IPS DF 6.9 (cell line): ENCODE data around the gene REV3L.
"Not testable (repeated sequence)": the region's sequence is repeated elsewhere in the genome, so short reads cannot be mapped to it uniquely, and the experiment has no call there.

Source experiments
- DNase-seq: peaks from one replicate; pipeline ENCODE4 v3.0.0-alpha.2; 2013; ENCODE audit warnings: low read depth, low spot score
- H3K27ac ChIP-seq: one replicate; pipeline ENCODE4 v1.5.1; 2013; ENCODE audit warnings: low read length, control low read depth
- H3K27me3 ChIP-seq: 2 replicates; pipeline ENCODE4 v1.6.1; 2013; ENCODE audit warnings: mild to moderate bottlenecking, low read length; ENCODE audit not compliant: control insufficient read depth, insufficient read depth
- H3K36me3 ChIP-seq: 2 replicates; pipeline ENCODE4 v1.6.1; 2013; ENCODE audit warnings: low read length; ENCODE audit not compliant: control insufficient read depth, insufficient read depth
- H3K4me1 ChIP-seq: 2 replicates; pipeline ENCODE4 v1.6.1; 2013; ENCODE audit warnings: low read length; ENCODE audit not compliant: control insufficient read depth, insufficient read depth
- H3K4me3 ChIP-seq: 2 replicates; pipeline ENCODE4 v1.5.1; 2013; ENCODE audit warnings: mild to moderate bottlenecking, low read length
- H3K9me3 ChIP-seq: 2 replicates; pipeline ENCODE4 v1.6.1; 2013; ENCODE audit warnings: low read length, inconsistent platforms; ENCODE audit not compliant: control insufficient read depth, insufficient read depth
- WGBS: extraction: QIAGEN DNeasy Blood & Tissue Kit; methylation state at CpG from one replicate; pipeline ENCODE4 v1.1.7; 2013; ENCODE audit warnings: mixed read lengths, missing lambda C conversion rate; ENCODE audit not compliant: insufficient read length, insufficient coverage; 5-methylcytosine and 5-hydroxymethylcytosine counted together

REV3L gene

DNA sequence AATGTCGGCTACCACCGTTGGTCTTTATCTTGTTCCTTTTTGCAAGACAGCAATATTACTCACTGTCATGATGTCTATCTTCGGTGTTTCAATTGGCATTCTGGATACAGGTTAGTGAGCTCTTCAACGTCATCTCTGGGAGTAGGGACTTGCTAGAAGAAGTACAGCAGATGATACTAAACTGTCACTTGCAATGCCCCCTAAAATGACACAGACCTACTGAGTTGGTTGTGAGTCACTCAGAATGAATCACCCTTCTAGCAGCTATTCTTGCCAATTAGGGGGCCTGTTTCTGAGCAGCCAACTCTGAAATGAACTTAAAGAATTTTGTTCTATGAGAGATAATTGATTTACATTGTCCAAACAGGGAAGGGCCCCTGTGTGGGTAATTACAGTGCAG, 219.2 kb downstream of the REV3L start:
- Histone ChIP-seq H3K36me3 (no peaks in the 10 kb centered on the region; the same call in 1 of the 2 replicates), H3K27ac (no peak overlapping the region), H3K4me3 (no peak overlapping the region), H3K4me1 (peaks cover 1% of the 10 kb centered on the region; the same call in 1 of the 2 replicates), H3K9me3 (no peaks in the 10 kb centered on the region), H3K27me3 (no peaks in the 10 kb centered on the region)
- no CpG with 5 or more reads among the region's 4 CpGs for WGBS
- DNase-seq: no peak

DNA sequence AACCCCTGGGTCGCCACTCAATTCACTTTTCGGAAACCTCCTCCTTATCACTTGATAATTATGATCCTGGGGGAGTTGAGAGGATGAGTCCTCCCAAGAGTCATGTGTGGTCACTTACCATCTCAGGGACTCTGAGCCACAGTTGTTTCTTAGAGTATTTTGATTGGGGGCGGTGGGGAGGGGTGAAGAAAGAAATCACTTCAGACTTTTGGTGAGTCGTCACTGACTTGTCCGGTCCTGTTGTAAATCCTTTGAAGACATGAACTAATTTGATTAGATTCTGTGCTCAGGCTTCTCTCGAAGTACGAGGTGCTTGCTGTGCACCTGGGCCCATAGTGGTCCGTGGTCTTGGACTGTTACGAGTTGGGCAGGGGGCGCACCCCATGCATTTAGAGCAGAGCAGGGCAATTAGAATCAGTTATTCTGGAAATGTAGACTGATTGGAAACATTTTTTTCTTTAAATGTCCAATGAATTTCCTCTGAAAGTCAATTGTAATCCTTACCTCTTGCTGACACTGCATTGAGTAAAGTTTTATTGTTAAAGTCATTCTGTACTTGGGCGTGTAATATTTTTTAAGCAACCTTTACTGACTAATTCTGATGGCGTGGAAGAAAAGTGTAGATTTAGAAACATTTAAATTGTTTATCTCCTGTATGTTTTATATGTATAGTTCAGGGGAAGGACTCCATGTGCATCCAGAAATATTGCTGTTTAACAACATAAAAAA, 222.3 kb downstream of the REV3L start:
- DNase-seq: no peak
- Histone ChIP-seq H3K4me1 (peaks cover 1% of the 10 kb centered on the region; the same call in 1 of the 2 replicates), H3K27me3 (no peaks in the 10 kb centered on the region), H3K9me3 (no peaks in the 10 kb centered on the region), H3K27ac (no peak overlapping the region), H3K4me3 (no peak overlapping the region), H3K36me3 (no peaks in the 10 kb centered on the region)
- WGBS: no CpG with 5 or more reads among the region's 12 CpGs

DNA sequence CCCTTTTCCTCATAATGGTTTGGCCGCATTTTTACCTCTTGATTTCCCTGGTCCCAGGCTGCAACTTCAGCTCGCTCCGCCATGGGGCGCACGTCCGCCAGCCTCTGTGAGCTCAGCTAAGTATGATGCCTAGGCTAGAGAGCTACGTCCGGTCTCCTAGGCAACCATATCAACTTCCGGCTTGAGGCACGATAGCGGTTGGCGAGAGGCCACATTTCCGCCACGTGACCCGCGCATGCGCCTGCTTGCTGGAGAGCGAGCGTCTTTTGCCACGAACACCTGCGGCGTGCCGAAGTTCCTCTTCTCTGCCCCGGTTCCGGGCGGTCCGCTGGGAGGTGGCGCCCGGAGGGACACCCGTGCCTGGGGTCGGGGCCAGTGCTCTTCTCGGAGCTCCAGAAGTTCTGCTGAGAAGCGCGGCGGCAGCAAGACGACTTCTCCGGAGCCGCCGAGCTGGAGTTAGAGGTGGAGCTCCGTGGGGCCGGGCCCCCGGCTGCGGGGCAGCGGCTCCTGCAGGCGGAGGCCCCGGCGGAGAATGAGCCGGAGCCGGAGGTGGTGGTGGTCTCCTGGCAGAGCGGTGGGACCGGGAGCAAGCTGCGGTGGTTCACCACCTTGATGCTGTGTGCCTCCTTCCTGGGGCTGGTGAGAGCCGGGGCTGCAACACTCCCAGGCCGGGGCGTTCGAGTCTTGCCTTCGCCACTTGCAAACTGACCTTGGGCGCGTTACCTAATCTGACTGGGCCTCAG, 223.8 kb downstream of the REV3L start:
- Histone ChIP-seq H3K4me1 (peaks cover 1% of the 10 kb centered on the region; the same call in 1 of the 2 replicates), H3K27me3 (no peaks in the 10 kb centered on the region), H3K36me3 (no peaks in the 10 kb centered on the region), H3K27ac (no peak overlapping the region), H3K9me3 (no peaks in the 10 kb centered on the region), H3K4me3 (peak overlapping the region; percentile 63; the same call in 1 of the 2 replicates)
- no CpG with 5 or more reads among the region's 59 CpGs for WGBS
- peak; percentile 98 for DNase-seq

DNA sequence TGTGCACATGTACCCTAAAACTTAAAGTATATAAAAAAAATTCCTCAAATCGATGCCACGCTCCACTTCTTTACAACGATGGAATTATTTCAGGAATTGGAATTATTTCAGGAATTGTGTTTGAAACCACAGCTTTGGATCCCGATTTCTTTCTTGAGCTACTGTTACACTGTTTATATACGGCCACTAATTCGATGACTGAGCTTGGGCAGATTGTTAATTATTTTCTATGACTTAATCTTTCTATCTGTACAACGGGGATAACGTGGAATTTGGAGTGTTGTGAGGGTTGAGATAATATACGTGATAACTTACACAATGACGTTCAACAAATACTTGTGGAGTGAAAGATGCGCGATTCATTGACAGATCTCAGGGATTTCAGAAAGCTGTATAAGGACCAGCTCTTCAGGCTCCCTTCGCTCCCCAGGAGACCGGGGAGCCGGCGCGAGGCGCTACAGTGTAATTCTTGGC, 224.4 kb downstream of the REV3L start:
- WGBS: 100% methylated on average over 3 of the region's 18 CpGs

DNA sequence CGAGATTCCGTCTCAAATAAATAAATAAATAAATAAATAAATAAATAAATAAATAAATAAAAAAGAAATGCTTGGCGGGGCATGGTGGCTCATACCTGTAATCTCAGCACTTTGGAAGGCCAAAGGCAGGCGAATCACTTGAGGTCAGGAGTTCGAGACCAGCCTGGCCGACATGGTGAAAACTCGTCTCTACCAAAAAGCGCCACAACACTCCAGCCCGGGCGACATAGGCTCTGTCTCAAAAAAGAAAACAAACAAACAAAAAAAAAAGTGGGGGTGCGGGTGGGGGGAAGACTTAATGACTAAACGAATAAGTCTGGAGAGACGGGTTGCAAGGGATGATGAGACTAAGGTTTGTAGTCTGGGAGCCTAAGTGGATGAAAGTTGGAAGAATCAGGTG, 225.0 kb downstream of the REV3L start:
- H3K27me3 ChIP-seq: no peaks in the 10 kb centered on the region
- DNase-seq: no peak
- no peaks in the 10 kb centered on the region for H3K9me3 ChIP-seq
- peaks cover 1% of the 10 kb centered on the region; the same call in 1 of the 2 replicates for H3K4me1 ChIP-seq
- H3K27ac ChIP-seq: no peak overlapping the region
- no CpG with 5 or more reads among the region's 13 CpGs for WGBS
- H3K4me3 ChIP-seq: no peak overlapping the region
- no peaks in the 10 kb centered on the region for H3K36me3 ChIP-seq

More for the DNA sequence above, 224.4 kb downstream of the REV3L start:
- Histone ChIP-seq H3K4me1 (peaks cover 1% of the 10 kb centered on the region; the same call in 1 of the 2 replicates), H3K36me3 (no peaks in the 10 kb centered on the region), H3K4me3 (no peak overlapping the region), H3K9me3 (no peaks in the 10 kb centered on the region), H3K27ac (no peak overlapping the region), H3K27me3 (no peaks in the 10 kb centered on the region)
- DNase-seq: no peak

DNA sequence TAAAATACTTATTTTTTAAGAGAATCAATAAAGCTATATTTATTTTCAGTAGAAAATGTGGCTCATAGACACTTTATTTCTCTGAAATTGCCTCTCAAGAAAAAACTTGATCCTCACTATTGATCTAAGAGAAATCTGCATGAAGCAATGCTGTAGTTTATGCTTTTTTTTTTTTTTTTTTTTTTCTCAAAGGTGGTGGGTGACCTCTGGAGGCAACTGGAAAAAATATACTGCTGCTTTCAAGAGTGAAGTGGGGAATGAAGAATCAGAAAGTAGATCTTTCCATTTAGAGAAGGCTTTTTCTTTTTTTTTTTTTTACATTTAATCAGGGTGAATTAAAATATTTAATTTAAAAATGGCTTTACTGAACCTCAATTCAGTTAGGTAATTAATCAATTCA, 226.4 kb downstream of the REV3L start:
- no peaks in the 10 kb centered on the region for H3K36me3 ChIP-seq
- H3K9me3 ChIP-seq: no peaks in the 10 kb centered on the region
- peaks cover 5% of the 10 kb centered on the region for H3K4me1 ChIP-seq
- DNase-seq: no peak
- no peak overlapping the region for H3K27ac ChIP-seq
- H3K27me3 ChIP-seq: no peaks in the 10 kb centered on the region
- no peak overlapping the region for H3K4me3 ChIP-seq

DNA sequence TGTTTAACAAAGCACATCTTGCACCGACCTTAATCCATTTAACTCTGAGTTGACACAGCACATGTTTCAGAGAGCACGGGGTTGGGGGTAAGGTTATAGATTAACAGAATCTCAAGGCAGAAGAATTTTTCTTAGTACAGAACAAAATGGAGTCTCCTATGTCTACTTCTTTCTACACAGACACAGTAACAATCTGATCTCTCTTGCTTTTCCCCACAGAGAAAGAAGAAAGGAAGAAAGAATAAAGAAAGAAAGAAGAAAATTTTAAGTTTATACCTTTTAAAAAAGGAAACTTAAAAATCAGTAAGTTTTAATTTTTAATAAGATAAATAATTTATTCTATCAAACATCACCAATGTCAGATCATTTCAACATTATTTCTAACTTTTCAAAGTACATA, 227.2 kb downstream of the REV3L start:
- H3K27ac ChIP-seq, H3K27me3 ChIP-seq: not testable (repeated sequence)
- WGBS: no CpG with 5 or more reads among the region's 2 CpGs

DNA sequence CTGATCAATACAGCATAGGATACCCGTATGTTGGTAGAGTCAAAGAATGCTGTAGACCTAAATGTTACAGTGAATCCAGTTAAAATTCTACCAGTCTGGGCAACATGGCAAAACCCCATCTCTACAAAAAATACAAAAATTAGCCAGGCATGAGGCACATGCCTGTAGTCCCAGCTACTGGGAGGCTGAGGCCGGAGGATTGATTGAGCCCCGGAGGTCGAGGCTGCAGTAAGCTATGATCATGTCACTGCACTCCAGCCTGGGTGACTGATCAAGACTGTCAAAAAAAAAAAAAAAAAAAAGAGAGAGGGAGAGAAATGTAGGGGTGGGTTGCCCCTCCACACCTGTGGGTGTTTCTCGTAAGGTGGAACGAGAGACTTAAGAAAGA, 228.2 kb downstream of the REV3L start:
- no peak overlapping the region for H3K4me3 ChIP-seq
- H3K27ac ChIP-seq: no peak overlapping the region
- no peak for DNase-seq
- peaks cover 4% of the 10 kb centered on the region for H3K4me1 ChIP-seq
- WGBS: no CpG with 5 or more reads among the region's 6 CpGs
- H3K9me3 ChIP-seq: no peaks in the 10 kb centered on the region
- H3K36me3 ChIP-seq: no peaks in the 10 kb centered on the region
- no peaks in the 10 kb centered on the region for H3K27me3 ChIP-seq

More for the DNA sequence above, 227.2 kb downstream of the REV3L start:
- H3K4me1 ChIP-seq, DNase-seq, H3K4me3 ChIP-seq, H3K36me3 ChIP-seq, H3K9me3 ChIP-seq: not testable (repeated sequence)

DNA sequence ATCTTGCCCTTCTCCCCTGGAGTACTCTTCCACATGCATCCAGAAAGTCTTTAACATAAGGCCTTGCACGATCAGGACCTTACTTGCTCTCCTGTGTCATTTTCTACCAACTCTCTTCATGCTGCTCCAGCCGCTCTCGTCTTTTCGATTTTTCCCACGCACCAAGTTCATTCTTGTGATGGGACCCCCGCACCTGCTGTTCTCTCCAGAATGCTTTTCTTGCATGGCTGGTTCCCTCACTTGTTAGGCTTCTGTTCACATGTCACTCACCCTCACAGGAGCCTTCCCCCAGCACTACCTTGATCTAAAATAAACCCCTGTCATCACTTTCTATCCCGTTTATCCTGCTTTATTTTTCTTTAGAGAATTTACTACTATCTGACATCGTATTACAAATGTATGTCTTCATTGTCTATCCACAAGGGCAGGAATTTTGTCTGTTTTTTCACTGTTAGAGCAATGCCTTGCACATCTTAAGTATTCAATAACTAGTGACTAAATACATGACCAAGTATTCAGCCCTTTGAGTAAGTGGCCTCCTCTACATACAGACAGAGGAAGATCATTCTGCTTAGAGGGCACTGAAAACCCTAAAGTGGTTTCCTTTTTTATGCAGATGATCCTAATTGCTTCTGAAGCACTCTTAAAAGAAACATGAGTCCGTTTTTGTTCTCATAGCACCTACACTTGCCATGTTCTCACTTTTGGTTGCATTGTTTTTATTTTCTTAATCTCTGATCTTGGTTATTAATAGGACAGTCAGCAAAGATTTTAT, 228.8 kb downstream of the REV3L start:
- H3K27ac ChIP-seq: no peak overlapping the region
- peaks cover 4% of the 10 kb centered on the region for H3K4me1 ChIP-seq
- no peak overlapping the region for H3K4me3 ChIP-seq
- no peaks in the 10 kb centered on the region for H3K36me3 ChIP-seq
- peak; percentile 81 for DNase-seq
- WGBS: no CpG with 5 or more reads among the region's 9 CpGs
- H3K9me3 ChIP-seq: no peaks in the 10 kb centered on the region
- no peaks in the 10 kb centered on the region for H3K27me3 ChIP-seq

DNA sequence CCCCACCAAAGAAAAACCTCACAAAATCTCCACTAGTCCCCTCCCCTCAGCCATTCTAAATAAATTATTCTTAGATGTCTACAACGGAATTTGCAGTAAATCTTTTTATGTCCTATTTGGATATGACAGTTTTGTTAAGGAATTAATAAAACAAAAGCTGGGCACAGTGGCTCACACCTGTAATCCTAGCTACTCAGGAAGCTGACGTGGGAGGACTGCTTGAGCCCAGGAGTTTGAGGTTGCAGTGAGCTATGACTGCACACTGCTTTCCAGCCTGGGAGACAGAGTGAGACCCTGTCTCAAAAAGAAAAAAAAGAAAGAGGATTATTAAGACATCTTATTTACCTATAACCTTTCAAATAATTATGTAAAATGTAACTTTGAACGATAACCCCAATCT, 230.3 kb downstream of the REV3L start:
- no peaks in the 10 kb centered on the region for H3K9me3 ChIP-seq
- no CpG with 5 or more reads among the region's 3 CpGs for WGBS
- no peak overlapping the region for H3K4me3 ChIP-seq
- H3K27me3 ChIP-seq: no peaks in the 10 kb centered on the region
- H3K36me3 ChIP-seq: no peaks in the 10 kb centered on the region
- DNase-seq: no peak
- peaks cover 4% of the 10 kb centered on the region for H3K4me1 ChIP-seq
- H3K27ac ChIP-seq: no peak overlapping the region
